Esophagus muscularis mucosa (tissue), 4 donors: ENCODE data around the gene TFAP2E.

Experiments
- EP300 ChIP-seq: sonication (generic); formaldehyde crosslinking; IDR thresholded peaks from one replicate; pipeline ENCODE4 v1.6.1; 2017; ENCODE audit warnings: antibody characterized with exemption
- POLR2A ChIP-seq: fragments of 450-650 bp; IDR thresholded peaks from one replicate; pipeline ENCODE4 v1.6.1; 2017; ENCODE audit warnings: antibody characterized with exemption, moderate library complexity, mild to moderate bottlenecking, low read depth
- POLR2AphosphoS5 ChIP-seq, 2 donors: sonication (generic); formaldehyde crosslinking; IDR thresholded peaks; one replicate each; pipeline ENCODE4 v1.6.1; 2017; ENCODE audit warnings: antibody characterized with exemption in 2 of 2
- TF ChIP-seq, protein P1 (sequence below), 3 experiments: fragments of 200-600 bp in 2 of 3; fragments of 450-650 bp in 1 of 3; sonication (generic) in 2 of 3; IDR thresholded peaks; one replicate each; pipeline ENCODE4 v1.5.1; 2017 to 2019; ENCODE audit warnings: antibody characterized with exemption in 3 of 3, mild to moderate bottlenecking in 2 of 3, moderate library complexity in 1 of 3

DNA sequence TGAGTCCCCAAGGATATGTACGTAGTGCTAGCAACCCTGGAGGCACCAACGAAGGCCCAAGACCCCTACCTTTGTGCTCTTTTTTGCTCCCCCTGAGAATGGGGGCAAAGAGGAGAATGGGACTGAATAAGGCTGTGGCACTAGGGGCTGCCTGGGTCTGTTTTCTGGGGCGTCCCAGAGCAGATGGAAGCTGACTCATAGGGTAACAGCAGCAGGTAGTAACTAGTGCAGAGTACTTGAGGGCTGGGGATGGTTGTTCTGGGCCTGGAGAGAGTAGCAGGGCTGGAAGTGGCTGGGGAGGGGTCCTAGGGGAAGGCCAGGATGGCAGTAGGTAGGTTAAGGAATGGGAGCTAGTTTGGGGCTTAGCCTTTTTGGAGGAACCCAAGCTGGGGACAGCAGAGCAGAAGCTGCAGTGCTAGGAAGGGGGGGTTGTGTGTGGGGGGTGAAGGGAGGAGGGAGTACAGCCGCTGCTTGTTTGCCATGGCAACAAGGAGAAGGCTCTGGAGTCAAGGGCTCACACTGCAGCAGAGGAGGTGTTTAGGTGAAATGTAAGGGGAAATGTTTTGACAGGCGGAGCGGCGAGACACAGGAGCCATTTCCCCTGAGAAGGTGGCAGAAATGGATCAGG lies 13.7 kb upstream of the TFAP2E start:
- TF ChIP-seq, protein P1, sequence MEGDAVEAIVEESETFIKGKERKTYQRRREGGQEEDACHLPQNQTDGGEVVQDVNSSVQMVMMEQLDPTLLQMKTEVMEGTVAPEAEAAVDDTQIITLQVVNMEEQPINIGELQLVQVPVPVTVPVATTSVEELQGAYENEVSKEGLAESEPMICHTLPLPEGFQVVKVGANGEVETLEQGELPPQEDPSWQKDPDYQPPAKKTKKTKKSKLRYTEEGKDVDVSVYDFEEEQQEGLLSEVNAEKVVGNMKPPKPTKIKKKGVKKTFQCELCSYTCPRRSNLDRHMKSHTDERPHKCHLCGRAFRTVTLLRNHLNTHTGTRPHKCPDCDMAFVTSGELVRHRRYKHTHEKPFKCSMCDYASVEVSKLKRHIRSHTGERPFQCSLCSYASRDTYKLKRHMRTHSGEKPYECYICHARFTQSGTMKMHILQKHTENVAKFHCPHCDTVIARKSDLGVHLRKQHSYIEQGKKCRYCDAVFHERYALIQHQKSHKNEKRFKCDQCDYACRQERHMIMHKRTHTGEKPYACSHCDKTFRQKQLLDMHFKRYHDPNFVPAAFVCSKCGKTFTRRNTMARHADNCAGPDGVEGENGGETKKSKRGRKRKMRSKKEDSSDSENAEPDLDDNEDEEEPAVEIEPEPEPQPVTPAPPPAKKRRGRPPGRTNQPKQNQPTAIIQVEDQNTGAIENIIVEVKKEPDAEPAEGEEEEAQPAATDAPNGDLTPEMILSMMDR (IDR thresholded peaks at IDR 0.05), result no peak
- TF ChIP-seq POLR2A, result no peak
- TF ChIP-seq EP300, result no peak
- no peak for TF ChIP-seq POLR2AphosphoS5 (IDR thresholded peaks at IDR 0.05)
